HFF-Myc (cell line): ENCODE results near the gene DIP2C.

Source experiments
- DNase-seq: peaks from one replicate; pipeline ENCODE4 v3.0.0-alpha.2; 2011; ENCODE audit warnings: low read depth; ENCODE audit errors: extremely low read depth
- H3K4me3 ChIP-seq: replicated peaks from 2 replicates; pipeline ENCODE4 v1.5.1; 2011; ENCODE audit warnings: low read depth, mild to moderate bottlenecking, control low read depth, low read length
- TF ChIP-seq, protein P1 (sequence below): IDR thresholded peaks from 2 replicates; pipeline ENCODE4 v1.5.1; 2012; ENCODE audit warnings: mild to moderate bottlenecking, low read depth, low read length, control low read depth; ENCODE audit errors: missing control alignments

The DIP2C gene

DNA sequence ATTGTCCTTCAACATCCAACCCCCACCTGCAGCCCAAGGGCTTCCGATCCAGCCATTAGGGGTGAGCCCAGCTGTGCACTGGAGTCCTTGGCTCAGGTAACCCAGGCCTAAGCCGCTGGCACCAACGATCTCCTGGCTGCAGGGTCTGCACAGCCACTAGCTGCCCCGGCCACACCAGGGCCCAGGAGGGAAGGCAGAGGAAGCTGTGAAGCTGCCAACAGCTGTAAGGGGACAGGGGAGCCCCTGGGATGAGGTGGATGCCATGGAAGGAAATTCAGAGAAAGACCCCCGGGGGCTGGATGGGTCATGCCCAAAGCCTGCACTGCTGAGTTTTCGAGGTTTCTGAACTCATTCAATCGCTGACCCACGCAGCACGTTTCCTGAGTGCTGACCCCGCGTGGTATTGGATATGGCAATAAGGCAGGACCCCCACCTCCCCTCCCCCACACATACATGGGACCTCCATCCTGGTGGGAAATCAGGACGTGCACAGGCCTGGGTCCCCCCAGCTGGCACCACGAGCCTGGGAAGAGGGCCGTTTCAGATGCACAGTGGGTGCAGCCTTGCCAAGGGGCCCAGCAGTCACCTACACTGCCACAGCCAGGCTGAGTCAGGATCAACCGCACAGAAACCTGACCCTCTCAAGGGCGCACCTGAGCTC is 170.3 kb downstream of the DIP2C start:
- H3K4me3 ChIP-seq = no peak overlapping the region
- no peak for DNase-seq
- TF ChIP-seq, protein P1, sequence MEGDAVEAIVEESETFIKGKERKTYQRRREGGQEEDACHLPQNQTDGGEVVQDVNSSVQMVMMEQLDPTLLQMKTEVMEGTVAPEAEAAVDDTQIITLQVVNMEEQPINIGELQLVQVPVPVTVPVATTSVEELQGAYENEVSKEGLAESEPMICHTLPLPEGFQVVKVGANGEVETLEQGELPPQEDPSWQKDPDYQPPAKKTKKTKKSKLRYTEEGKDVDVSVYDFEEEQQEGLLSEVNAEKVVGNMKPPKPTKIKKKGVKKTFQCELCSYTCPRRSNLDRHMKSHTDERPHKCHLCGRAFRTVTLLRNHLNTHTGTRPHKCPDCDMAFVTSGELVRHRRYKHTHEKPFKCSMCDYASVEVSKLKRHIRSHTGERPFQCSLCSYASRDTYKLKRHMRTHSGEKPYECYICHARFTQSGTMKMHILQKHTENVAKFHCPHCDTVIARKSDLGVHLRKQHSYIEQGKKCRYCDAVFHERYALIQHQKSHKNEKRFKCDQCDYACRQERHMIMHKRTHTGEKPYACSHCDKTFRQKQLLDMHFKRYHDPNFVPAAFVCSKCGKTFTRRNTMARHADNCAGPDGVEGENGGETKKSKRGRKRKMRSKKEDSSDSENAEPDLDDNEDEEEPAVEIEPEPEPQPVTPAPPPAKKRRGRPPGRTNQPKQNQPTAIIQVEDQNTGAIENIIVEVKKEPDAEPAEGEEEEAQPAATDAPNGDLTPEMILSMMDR = no peak

GRCh38 chr10:517872-518475 is 171.5 kb downstream of the DIP2C start:
- DNase-seq = no peak
- TF ChIP-seq, protein P1 = no peak
- no peak overlapping the region for H3K4me3 ChIP-seq

DNA sequence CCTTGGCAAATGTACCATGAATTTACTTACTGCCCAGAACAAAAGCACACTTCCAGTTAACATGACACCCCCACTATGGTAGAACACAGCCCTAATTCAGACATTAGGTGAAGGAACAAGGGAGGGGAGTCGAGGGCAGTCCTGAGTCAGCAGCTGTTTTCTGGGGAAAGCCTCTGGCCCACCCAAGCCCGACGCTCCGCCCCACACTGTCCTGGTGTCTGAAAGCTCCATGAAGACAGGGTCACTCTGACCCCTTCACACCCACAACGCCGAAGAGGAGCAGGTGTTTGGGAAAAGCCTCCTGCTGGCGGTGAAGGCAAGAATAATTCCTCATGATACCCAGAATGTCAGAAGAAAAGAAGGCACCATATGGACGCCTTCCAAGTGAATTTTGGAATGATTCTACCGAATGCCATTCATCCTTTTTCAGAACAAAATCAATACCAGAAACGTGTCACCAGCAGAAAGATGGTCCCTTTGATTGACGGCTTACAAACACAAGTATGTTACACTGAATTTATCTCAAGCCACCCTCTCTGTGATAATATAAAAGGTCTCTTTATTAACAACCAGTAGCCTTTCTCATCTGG is 172.1 kb downstream of the DIP2C start:
- TF ChIP-seq, protein P1 = no peak
- no peak for DNase-seq
- H3K4me3 ChIP-seq = no peak overlapping the region

- TF ChIP-seq, protein P1 = no peak
- H3K4me3 ChIP-seq = no peak overlapping the region
- DNase-seq = no peak
Observed at GRCh38 chr10:516764-517163, 172.7 kb downstream of the DIP2C start.

DNA sequence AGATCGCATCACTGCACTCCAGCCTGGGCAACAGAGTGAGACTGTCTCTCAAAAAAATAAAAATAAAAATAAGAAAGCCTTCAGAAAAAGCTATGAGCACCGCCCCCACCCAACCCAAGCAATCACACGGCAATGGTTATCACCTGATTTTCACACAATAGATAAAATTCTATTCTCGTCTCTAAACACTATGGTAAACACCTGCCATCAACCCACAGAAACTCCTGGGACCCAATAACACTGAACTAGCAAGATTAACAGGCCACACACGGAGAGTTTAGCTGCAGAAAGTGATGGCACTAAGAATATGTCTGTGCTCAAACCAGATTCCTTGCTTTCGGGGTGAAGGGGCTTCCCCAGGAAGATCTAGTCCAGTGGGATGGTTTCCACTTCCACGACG is 173.8 kb downstream of the DIP2C start:
- TF ChIP-seq, protein P1 = no peak
- no peak for DNase-seq
- H3K4me3 ChIP-seq = no peak overlapping the region

- H3K4me3 ChIP-seq = no peak overlapping the region
- TF ChIP-seq, protein P1 = no peak
- DNase-seq = no peak
Observed at GRCh38 chr10:514137-514671, 175.3 kb downstream of the DIP2C start.
